Caco-2 (cell line): ENCODE measurements around the gene RAPGEF1. TPM values are rescaled to one million over a fixed set of nuclear protein-coding genes. Genes with fewer than 3 reads are reported as not detected.

Experiments used
- Bru-seq: library from RNA; stranded (reverse); fragments of 400-500 nt; gene quantifications from one replicate; lab custom pipeline; 2021; lab: Mats Ljungman, UMichigan
- BruChase-seq, 2 experiments: library from RNA; stranded (reverse); fragments of 400-500 nt; gene quantifications; one replicate each; lab custom pipeline; 2021; lab: Mats Ljungman, UMichigan
- BruUV-seq: library from RNA; stranded (reverse); fragments of 400-500 nt; replicated peaks from 2 replicates; lab custom pipeline; 2021; lab: Mats Ljungman, UMichigan
- CTCF ChIA-PET: fragments of 300-600 bp; sonication (Branson Sonifier 250); formaldehyde crosslinking; loops from one replicate; lab custom pipeline; 2022; ENCODE audit warnings: antibody characterized with exemption; lab: Charles Lee
- POLR2A ChIA-PET: fragments of 300-600 bp; sonication (Branson Sonifier 250); formaldehyde crosslinking; loops from one replicate; lab custom pipeline; 2022; ENCODE audit warnings: antibody characterized with exemption; lab: Charles Lee
- DNase-seq, 2 experiments: peaks; one replicate each; pipeline versions ENCODE4 v3.0.0 to v3.0.0-alpha.2; 2020 to 2022
- H3K27me3 ChIP-seq: replicated peaks from 2 replicates; pipeline ENCODE4 v1.6.0; 2011; ENCODE audit warnings: low read length; ENCODE audit not compliant: control insufficient read depth, insufficient read depth
- H3K36me3 ChIP-seq: 2 replicates; pipeline ENCODE4 v1.5.1; 2011; ENCODE audit warnings: low read length; ENCODE audit not compliant: control insufficient read depth, insufficient read depth
- H3K4me1 ChIP-seq: fragments of 250-450 bp; sonication (Bioruptor Pico); 2 replicates; pipeline ENCODE4 v1.5.1; 2020; ENCODE audit warnings: mild to moderate bottlenecking
- H3K4me3 ChIP-seq: 2 replicates; pipeline ENCODE4 v1.5.1; 2011; ENCODE audit warnings: low read depth, mild to moderate bottlenecking, control low read depth, low read length
- H3K9me3 ChIP-seq: fragments of 250-450 bp; sonication (Bioruptor Pico); 2 replicates; pipeline ENCODE4 v1.5.1; 2020; ENCODE audit warnings: mild to moderate bottlenecking, moderate library complexity
- H3K27ac Mint-ChIP-seq: one replicate; pipeline ENCODE4 v1.8.0; 2022; ENCODE audit warnings: mixed read lengths; ENCODE audit not compliant: unreplicated experiment
- H3K27me3 Mint-ChIP-seq: one replicate; pipeline ENCODE4 v1.8.0; 2022; ENCODE audit warnings: mixed read lengths; ENCODE audit not compliant: insufficient read depth, unreplicated experiment
- H3K36me3 Mint-ChIP-seq: one replicate; pipeline ENCODE4 v1.8.0; 2022; ENCODE audit warnings: mild to moderate bottlenecking, mixed read lengths; ENCODE audit not compliant: insufficient read depth, unreplicated experiment
- H3K4me1 Mint-ChIP-seq: one replicate; pipeline ENCODE4 v1.8.0; 2022; ENCODE audit warnings: low read depth, mixed read lengths; ENCODE audit not compliant: unreplicated experiment
- H3K4me3 Mint-ChIP-seq: one replicate; pipeline ENCODE4 v1.8.0; 2022; ENCODE audit warnings: mild to moderate bottlenecking, moderate library complexity, mixed read lengths; ENCODE audit not compliant: unreplicated experiment
- H3K9me3 Mint-ChIP-seq: one replicate; pipeline ENCODE4 v1.8.0; 2022; ENCODE audit warnings: mixed read lengths; ENCODE audit not compliant: unreplicated experiment
- intact Hi-C: fragments of 100-400 bp; cut with micrococcal nuclease; formaldehyde crosslinking; loops from one replicate; pipeline ENCODE4 v1.10.0; 2022; ENCODE audit not compliant: unreplicated experiment
- long read RNA-seq: library from polyadenylated mRNA; stranded (forward); transcript quantifications from one replicate; pipeline ENCODE4 v2.0.0, GENCODE V29; 2022
- total RNA-seq: library from RNA; stranded (reverse); gene quantifications from 2 replicates; pipeline ENCODE4 v1.2.3, GENCODE V29; 2022
- TF ChIP-seq, protein P1 (sequence below), 2 experiments: fragments of 200-600 bp in 1 of 2; IDR thresholded peaks; 1 replicate in 1 of 2; 2 replicates in 1 of 2; pipeline versions ENCODE4 v1.5.1 to v1.8.0; 2011 to 2022; ENCODE audit warnings: antibody characterized with exemption in 1 of 2, control low read depth in 1 of 2, inconsistent platforms in 1 of 2, low read depth in 1 of 2, low read length in 1 of 2, mild to moderate bottlenecking in 1 of 2, moderate library complexity in 1 of 2; ENCODE audit not compliant: insufficient read depth in 1 of 2, severe bottlenecking in 1 of 2, unreplicated experiment in 1 of 2

The RAPGEF1 gene, protein sequence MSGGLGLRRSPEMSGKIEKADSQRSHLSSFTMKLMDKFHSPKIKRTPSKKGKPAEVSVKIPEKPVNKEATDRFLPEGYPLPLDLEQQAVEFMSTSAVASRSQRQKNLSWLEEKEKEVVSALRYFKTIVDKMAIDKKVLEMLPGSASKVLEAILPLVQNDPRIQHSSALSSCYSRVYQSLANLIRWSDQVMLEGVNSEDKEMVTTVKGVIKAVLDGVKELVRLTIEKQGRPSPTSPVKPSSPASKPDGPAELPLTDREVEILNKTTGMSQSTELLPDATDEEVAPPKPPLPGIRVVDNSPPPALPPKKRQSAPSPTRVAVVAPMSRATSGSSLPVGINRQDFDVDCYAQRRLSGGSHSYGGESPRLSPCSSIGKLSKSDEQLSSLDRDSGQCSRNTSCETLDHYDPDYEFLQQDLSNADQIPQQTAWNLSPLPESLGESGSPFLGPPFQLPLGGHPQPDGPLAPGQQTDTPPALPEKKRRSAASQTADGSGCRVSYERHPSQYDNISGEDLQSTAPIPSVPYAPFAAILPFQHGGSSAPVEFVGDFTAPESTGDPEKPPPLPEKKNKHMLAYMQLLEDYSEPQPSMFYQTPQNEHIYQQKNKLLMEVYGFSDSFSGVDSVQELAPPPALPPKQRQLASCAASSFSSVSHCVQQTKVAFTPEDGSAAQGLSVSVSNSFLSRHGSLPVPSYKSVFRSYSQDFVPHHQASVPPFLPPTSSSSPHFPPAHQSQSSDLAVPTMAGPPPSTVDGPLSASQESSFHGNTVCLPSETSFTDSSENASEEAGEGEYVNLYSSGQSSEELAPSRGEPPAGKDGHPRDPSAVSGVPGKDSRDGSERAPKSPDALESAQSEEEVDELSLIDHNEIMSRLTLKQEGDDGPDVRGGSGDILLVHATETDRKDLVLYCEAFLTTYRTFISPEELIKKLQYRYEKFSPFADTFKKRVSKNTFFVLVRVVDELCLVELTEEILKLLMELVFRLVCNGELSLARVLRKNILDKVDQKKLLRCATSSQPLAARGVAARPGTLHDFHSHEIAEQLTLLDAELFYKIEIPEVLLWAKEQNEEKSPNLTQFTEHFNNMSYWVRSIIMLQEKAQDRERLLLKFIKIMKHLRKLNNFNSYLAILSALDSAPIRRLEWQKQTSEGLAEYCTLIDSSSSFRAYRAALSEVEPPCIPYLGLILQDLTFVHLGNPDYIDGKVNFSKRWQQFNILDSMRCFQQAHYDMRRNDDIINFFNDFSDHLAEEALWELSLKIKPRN (N-terminal part only)
- total RNA-seq = 71.5 and 75.4 TPM in 2 replicates
- Bru-seq, nascent RNA = percentile 76 among the genes with signal in this experiment
- BruChase-seq, experiment 1, labeled RNA remaining after a 2-hour chase = percentile 73 among the genes with signal in this experiment
- BruChase-seq, experiment 2, labeled RNA remaining after a 6-hour chase = percentile 76 among the genes with signal in this experiment
- long read RNA-seq, full-length matches to known transcripts = 4 of 22 reads
- long read RNA-seq, partial matches to known transcripts = 14 of 22 reads
- long read RNA-seq, other reads (novel, unspliced or antisense) = 4 of 22 reads

DNA sequence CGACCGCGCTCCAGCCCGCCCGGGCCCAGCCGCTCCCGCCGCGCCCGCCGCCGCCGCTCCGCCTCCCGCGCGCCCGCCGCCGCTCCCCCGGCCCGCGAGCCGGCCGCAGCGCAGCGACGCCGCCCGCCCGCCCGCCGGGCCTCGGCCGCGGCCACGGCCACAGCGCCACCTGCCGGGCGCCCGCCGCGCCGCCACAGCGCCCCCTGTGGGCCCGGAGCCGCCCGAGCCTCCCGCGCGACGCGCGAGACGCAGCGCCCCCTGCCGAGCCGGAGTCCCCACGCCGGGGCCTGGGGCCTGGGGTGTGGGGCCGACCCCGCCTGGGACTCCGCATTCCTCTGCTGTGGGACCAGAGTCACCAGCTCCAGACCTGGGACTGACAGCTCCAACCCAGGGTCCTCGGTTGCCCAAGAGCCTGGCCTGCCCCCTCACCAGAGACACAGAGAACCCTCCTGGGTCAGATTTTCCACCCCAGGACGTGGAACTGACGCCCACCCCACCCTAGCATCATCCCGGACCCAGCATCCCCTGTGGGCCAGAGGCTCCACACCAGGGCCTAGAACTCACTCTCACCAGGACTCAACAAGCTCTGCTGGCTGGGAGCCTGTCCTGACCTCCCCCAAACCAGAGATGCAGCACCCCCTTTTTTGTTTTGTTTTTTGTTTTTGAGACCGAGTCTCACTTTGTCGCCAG, at the start of gene RAPGEF1:
Gene RAPGEF1 (minus strand): TSS at position 118 of the 690 bp plus-strand sequence. CDS start 246 bp downstream, outside the sequence.
- CTCF ChIA-PET = interaction anchor here (0.6 to 2.6 kb wide), 9 partner anchors 44 to 376 kb away, joined by 3 to 17 read pairs (median 4); no protein-coding TSS in a partner anchor
- Mint-ChIP-seq H3K4me1 (peaks cover 24% of the 10 kb centered on the region), H3K27ac (peak within 1 kb of the TSS; percentile 74), H3K4me3 (peak within 1 kb of the TSS; percentile 81), H3K9me3 (no peaks in the 10 kb centered on the region), H3K27me3 (no peaks in the 10 kb centered on the region), H3K36me3 (peaks cover 22% of the 10 kb centered on the region)
- peak; percentile 56 to 90 for DNase-seq
- TF ChIP-seq, protein P1, sequence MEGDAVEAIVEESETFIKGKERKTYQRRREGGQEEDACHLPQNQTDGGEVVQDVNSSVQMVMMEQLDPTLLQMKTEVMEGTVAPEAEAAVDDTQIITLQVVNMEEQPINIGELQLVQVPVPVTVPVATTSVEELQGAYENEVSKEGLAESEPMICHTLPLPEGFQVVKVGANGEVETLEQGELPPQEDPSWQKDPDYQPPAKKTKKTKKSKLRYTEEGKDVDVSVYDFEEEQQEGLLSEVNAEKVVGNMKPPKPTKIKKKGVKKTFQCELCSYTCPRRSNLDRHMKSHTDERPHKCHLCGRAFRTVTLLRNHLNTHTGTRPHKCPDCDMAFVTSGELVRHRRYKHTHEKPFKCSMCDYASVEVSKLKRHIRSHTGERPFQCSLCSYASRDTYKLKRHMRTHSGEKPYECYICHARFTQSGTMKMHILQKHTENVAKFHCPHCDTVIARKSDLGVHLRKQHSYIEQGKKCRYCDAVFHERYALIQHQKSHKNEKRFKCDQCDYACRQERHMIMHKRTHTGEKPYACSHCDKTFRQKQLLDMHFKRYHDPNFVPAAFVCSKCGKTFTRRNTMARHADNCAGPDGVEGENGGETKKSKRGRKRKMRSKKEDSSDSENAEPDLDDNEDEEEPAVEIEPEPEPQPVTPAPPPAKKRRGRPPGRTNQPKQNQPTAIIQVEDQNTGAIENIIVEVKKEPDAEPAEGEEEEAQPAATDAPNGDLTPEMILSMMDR (IDR thresholded peaks at IDR 0.05; ENCODE audit: insufficient read depth in 1 of 2, low read depth in 1 of 2, low read length in 1 of 2, severe bottlenecking in 1 of 2, unreplicated experiment in 1 of 2) = peak; percentile 71 to 96
- Histone ChIP-seq H3K9me3 (no peaks in the 10 kb centered on the region; the same call in 1 of the 2 replicates), H3K36me3 (no peaks in the 10 kb centered on the region), H3K4me3 (peak within 1 kb of the TSS; percentile 65), H3K27me3 (no peaks in the 10 kb centered on the region), H3K4me1 (peaks cover 39% of the 10 kb centered on the region)
- POLR2A ChIA-PET = no interaction called here
- intact Hi-C loops = loop anchor here (2.0 to 10.0 kb wide), 7 partner anchors 48 to 385 kb away; no protein-coding TSS in a partner anchor
- no TSS peak for BruUV-seq

DNA sequence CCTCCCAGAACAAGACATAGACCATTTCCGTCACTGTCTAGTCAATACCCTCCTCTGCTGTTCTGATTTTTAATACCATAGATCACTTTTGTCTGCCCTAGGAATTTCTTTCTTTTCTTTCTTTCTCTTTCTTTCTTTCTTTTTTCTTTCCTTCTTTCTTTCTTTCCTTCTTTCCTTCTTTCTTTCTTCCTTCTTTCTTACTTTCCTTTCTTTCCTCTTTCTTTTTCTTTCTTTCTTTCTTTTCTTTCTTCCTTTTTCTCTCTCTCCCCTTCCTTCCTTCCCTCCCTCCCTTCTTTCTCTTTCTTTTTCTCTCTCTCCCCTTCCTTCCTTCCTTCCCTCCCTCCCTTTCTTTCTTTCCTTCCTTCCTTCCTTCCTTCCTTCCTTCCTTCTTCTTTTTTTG, 49.0 kb upstream of the RAPGEF1 start:
- DNase-seq = no peak
- peaks cover 22% of the 10 kb centered on the region for H3K27me3 Mint-ChIP-seq
- H3K4me3 ChIP-seq = no peak overlapping the region
- TF ChIP-seq, protein P1 (IDR thresholded peaks at IDR 0.05; ENCODE audit: insufficient read depth in 1 of 2, low read depth in 1 of 2, low read length in 1 of 2, severe bottlenecking in 1 of 2, unreplicated experiment in 1 of 2) = no peak
- H3K27me3 ChIP-seq = no peaks in the 10 kb centered on the region
- no peaks in the 10 kb centered on the region for H3K4me1 ChIP-seq
- H3K4me1 Mint-ChIP-seq = no peaks in the 10 kb centered on the region
- H3K27ac Mint-ChIP-seq = no peak overlapping the region
- no peaks in the 10 kb centered on the region for H3K9me3 ChIP-seq
- ChIA-PET POLR2A (no interaction called here), CTCF (no interaction called here)
- no peaks in the 10 kb centered on the region for H3K36me3 ChIP-seq
- intact Hi-C loops = no loop called here
- H3K36me3 Mint-ChIP-seq = no peaks in the 10 kb centered on the region
- no TSS peak for BruUV-seq
- no peak overlapping the region for H3K4me3 Mint-ChIP-seq
- no peaks in the 10 kb centered on the region for H3K9me3 Mint-ChIP-seq
